Activated CD8-positive, alpha-beta memory T cell treated with anti-CD3 and anti-CD28 coated beads, Interleukin-2, amount 50 U/mL, for 24 hours (primary cell): ENCODE results near the gene CCL19.
"Not testable (repeated sequence)": the region's sequence is repeated elsewhere in the genome, so short reads cannot be mapped to it uniquely, and the experiment has no call there.

ENCODE experiments used
- DNase-seq: peaks from one replicate; pipeline ENCODE4 v3.0.0-alpha.2; 2020; ENCODE audit errors: extremely low read depth

CCL19 gene

GRCh38 chr9:34690983-34691935, at the start of gene CCL19:
Gene CCL19, minus strand, starts transcription at chr9:34691276. Its CDS starts 137 bp downstream, at chr9:34691139.
- no peak for DNase-seq

- DNase-seq: not testable (repeated sequence)
These were observed 49.1 kb upstream of the CCL19 start for GRCh38 chr9:34740176-34740575.

GRCh38 chr9:34737677-34738260, 46.7 kb upstream of the CCL19 start:
- DNase-seq: no peak

GRCh38 chr9:34734720-34735119, 43.6 kb upstream of the CCL19 start:
- no peak for DNase-seq

GRCh38 chr9:34732886-34733285, 41.8 kb upstream of the CCL19 start:
- DNase-seq: no peak

- no peak for DNase-seq
These were observed 41.4 kb upstream of the CCL19 start for GRCh38 chr9:34732478-34732877.

GRCh38 chr9:34723141-34723540, 32.1 kb upstream of the CCL19 start:
- no peak for DNase-seq

GRCh38 chr9:34719769-34720025, 28.6 kb upstream of the CCL19 start:
- not testable (repeated sequence) for DNase-seq

GRCh38 chr9:34719021-34719768, 28.1 kb upstream of the CCL19 start:
- DNase-seq: no peak

GRCh38 chr9:34717996-34718614, 27.0 kb upstream of the CCL19 start:
- DNase-seq: no peak

- DNase-seq: no peak
These were observed 25.6 kb upstream of the CCL19 start for GRCh38 chr9:34716711-34717110.

- no peak for DNase-seq
These were observed 24.7 kb upstream of the CCL19 start for GRCh38 chr9:34715639-34716215.

GRCh38 chr9:34714007-34714406, 22.9 kb upstream of the CCL19 start:
- no peak for DNase-seq

- no peak for DNase-seq
These were observed 21.1 kb upstream of the CCL19 start for GRCh38 chr9:34712140-34712539.

- DNase-seq: no peak
These were observed 18.9 kb upstream of the CCL19 start, which contains the start of gene CCL21 for GRCh38 chr9:34710023-34710422. Gene CCL21, minus strand, starts transcription at chr9:34710136. Its CDS starts 70 bp downstream, at chr9:34710066.

- no peak for DNase-seq
These were observed 18.3 kb upstream of the CCL19 start for GRCh38 chr9:34709196-34709978.

GRCh38 chr9:34707130-34707529, 16.1 kb upstream of the CCL19 start:
- DNase-seq: no peak

- peak; percentile 66 for DNase-seq
These were observed 11.0 kb upstream of the CCL19 start for GRCh38 chr9:34701769-34702736.

- peak; percentile 34 for DNase-seq
These were observed 10.1 kb upstream of the CCL19 start for GRCh38 chr9:34701023-34701768.
